H1 (cell line): ENCODE measurements around the gene GIPR.
"Not testable (repeated sequence)": the region's sequence is repeated elsewhere in the genome, so short reads cannot be mapped to it uniquely, and the experiment has no call there.

Source experiments
- CBX5 ChIP-seq: fragments of 300-800, 300-1000 bp; sonication (generic); IDR thresholded peaks from 2 replicates; pipeline ENCODE4 v1.7.1; 2016; ENCODE audit warnings: antibody characterized with exemption, low read length, low read depth
- CEBPB ChIP-seq: IDR thresholded peaks from 2 replicates; pipeline ENCODE4 v1.6.1; 2012; ENCODE audit warnings: low read depth, low read length
- CTCF ChIP-seq, 3 experiments: IDR thresholded peaks; 1 replicate in 2 of 3; 2 replicates in 1 of 3; pipeline versions ENCODE4 v1.5.1 to v1.6.1; 2011; ENCODE audit warnings: low read length in 3 of 3, mild to moderate bottlenecking in 3 of 3, inconsistent platforms in 2 of 3, low read depth in 1 of 3, moderate library complexity in 1 of 3; ENCODE audit not compliant: insufficient read depth in 1 of 3; ENCODE audit errors: control extremely low read depth in 1 of 3
- EP300 ChIP-seq, 2 experiments: IDR thresholded peaks; 1 replicate in 1 of 2; 2 replicates in 1 of 2; pipeline ENCODE4 v1.6.1; 2011 to 2012; ENCODE audit warnings: low read depth in 2 of 2, low read length in 2 of 2, mild to moderate bottlenecking in 2 of 2, borderline replicate concordance in 1 of 2, inconsistent platforms in 1 of 2, moderate library complexity in 1 of 2
- EZH2 ChIP-seq: fragments of 200-600 bp; sonication (generic); IDR thresholded peaks from 2 replicates; pipeline ENCODE4 v1.7.1; 2012; ENCODE audit warnings: low read depth, mild to moderate bottlenecking, moderate library complexity, low read length, inconsistent platforms; ENCODE audit not compliant: severe bottlenecking
- GTF2F1 ChIP-seq: IDR thresholded peaks from 2 replicates; pipeline ENCODE4 v1.6.1; 2012; ENCODE audit warnings: low read depth, low read length, improper control_type of control experiment, borderline replicate concordance
- NRF1 ChIP-seq: IDR thresholded peaks from 2 replicates; pipeline ENCODE4 v1.6.1; 2011; ENCODE audit warnings: mild to moderate bottlenecking, low read depth, low read length, improper control_type of control experiment
- POLR2A ChIP-seq, 2 experiments: IDR thresholded peaks; 1 replicate in 1 of 2; 2 replicates in 1 of 2; pipeline ENCODE4 v1.6.1; 2011; ENCODE audit warnings: low read depth in 2 of 2, low read length in 2 of 2, mild to moderate bottlenecking in 2 of 2; ENCODE audit errors: control extremely low read depth in 1 of 2
- POLR2AphosphoS5 ChIP-seq: IDR thresholded peaks from 2 replicates; pipeline ENCODE4 v1.6.1; 2011; ENCODE audit warnings: low read depth, low read length
- SIN3A ChIP-seq, 2 experiments: IDR thresholded peaks in 1 of 2; conservative IDR thresholded peaks in 1 of 2; 2 replicates each; pipeline ENCODE4 v1.6.1; 2011 to 2012; ENCODE audit warnings: low read length in 2 of 2, improper control_type of control experiment in 1 of 2, low read depth in 1 of 2, mild to moderate bottlenecking in 1 of 2
- SUZ12 ChIP-seq: fragments of 200-600 bp; sonication (generic); IDR thresholded peaks from 2 replicates; pipeline ENCODE4 v1.6.1; 2012; ENCODE audit warnings: mild to moderate bottlenecking, inconsistent platforms, low read length, moderate library complexity, mixed read lengths
- TAF1 ChIP-seq: IDR thresholded peaks from 2 replicates; pipeline ENCODE4 v1.6.1; 2011; ENCODE audit warnings: mild to moderate bottlenecking, low read depth, low read length
- USF2 ChIP-seq: IDR thresholded peaks from 2 replicates; pipeline ENCODE4 v1.6.1; 2011; ENCODE audit warnings: low read length, improper control_type of control experiment
- YY1 ChIP-seq: IDR thresholded peaks from 2 replicates; pipeline ENCODE4 v1.6.1; 2011; ENCODE audit warnings: low read depth, mild to moderate bottlenecking, low read length

DNA sequence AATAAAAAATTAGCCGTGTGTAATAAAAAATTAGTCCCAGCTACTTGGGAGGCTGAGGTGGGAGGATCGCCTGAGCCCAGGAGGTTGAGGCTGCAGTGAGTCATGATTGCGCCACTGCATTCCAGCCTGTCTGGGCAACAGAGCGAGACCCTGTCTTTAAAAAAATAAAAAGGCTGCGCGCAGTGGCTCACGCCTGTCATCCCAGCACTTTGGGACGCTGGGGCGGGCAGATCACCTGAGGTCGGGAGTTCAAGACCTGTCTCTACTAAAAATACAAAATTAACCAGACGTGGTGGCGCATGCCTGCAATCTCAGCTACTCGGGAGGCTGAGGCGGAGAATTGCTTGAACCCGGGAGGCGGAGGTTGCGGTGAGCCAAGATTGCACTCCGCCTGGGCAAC, 60.7 kb downstream of the GIPR start:
- TF ChIP-seq POLR2AphosphoS5; TAF1; CTCF (IDR thresholded peaks at IDR 0.05; ENCODE audit: control extremely low read depth in 1 of 3, insufficient read depth in 1 of 3, low read depth in 1 of 3, low read length in 3 of 3); EZH2; SIN3A (conservative IDR thresholded peaks at IDR 0.05 in 1 of 2, IDR thresholded peaks at IDR 0.05 in 1 of 2; ENCODE audit: low read depth in 1 of 2, low read length in 2 of 2); USF2; NRF1; YY1; EP300 (IDR thresholded peaks at IDR 0.05; ENCODE audit: borderline replicate concordance in 1 of 2, low read depth in 2 of 2, low read length in 2 of 2); CBX5; SUZ12; GTF2F1; POLR2A (IDR thresholded peaks at IDR 0.05; ENCODE audit: control extremely low read depth in 1 of 2, low read depth in 2 of 2, low read length in 2 of 2): not testable (repeated sequence)
- TF ChIP-seq CEBPB = 0 out of 2 replicates have a peak, but pooled peaks have one; percentile 21
